Measurements from ENCODE around the gene UBE2I.
"Not testable (repeated sequence)": the region's sequence is repeated elsewhere in the genome, so short reads cannot be mapped to it uniquely, and the experiment has no call there.

UBE2I gene

GRCh38 chr16:1313721-1314369, 4.4 kb downstream of the UBE2I start:
- no peak for DNase-seq (ENCODE audit: low read depth in 2 of 2)

- no peak for DNase-seq (ENCODE audit: low read depth in 2 of 2)
Measured at GRCh38 chr16:1314399-1315068, 5.1 kb downstream of the UBE2I start.

- no peak for DNase-seq (ENCODE audit: low read depth in 2 of 2)
Measured at GRCh38 chr16:1315081-1316032, 5.9 kb downstream of the UBE2I start.

GRCh38 chr16:1316033-1316405, 6.6 kb downstream of the UBE2I start:
- no peak for DNase-seq (ENCODE audit: low read depth in 2 of 2)

- DNase-seq (ENCODE audit: low read depth in 2 of 2) = no peak
Measured at GRCh38 chr16:1317479-1318267, 8.2 kb downstream of the UBE2I start.

- no peak for DNase-seq (ENCODE audit: low read depth in 2 of 2)
Measured at GRCh38 chr16:1318268-1318545, 8.8 kb downstream of the UBE2I start.

- DNase-seq (ENCODE audit: low read depth in 2 of 2) = no peak
Measured at GRCh38 chr16:1319041-1319440, 9.6 kb downstream of the UBE2I start.

GRCh38 chr16:1320097-1320496, 10.7 kb downstream of the UBE2I start:
- no peak for DNase-seq (ENCODE audit: low read depth in 2 of 2)

GRCh38 chr16:1320658-1321240, 11.3 kb downstream of the UBE2I start:
- DNase-seq (ENCODE audit: low read depth in 2 of 2) = no peak

GRCh38 chr16:1322407-1322806, 13.0 kb downstream of the UBE2I start:
- no peak for DNase-seq (ENCODE audit: low read depth in 2 of 2)

- DNase-seq (ENCODE audit: low read depth in 2 of 2) = no peak
Measured at GRCh38 chr16:1323296-1324239, 14.1 kb downstream of the UBE2I start.

GRCh38 chr16:1324286-1324826, 14.9 kb downstream of the UBE2I start:
- DNase-seq (ENCODE audit: low read depth in 2 of 2) = no peak

- no peak for DNase-seq (ENCODE audit: low read depth in 2 of 2)
Measured at GRCh38 chr16:1325261-1325660, 15.8 kb downstream of the UBE2I start.

- no peak for DNase-seq (ENCODE audit: low read depth in 2 of 2)
Measured at GRCh38 chr16:1325673-1326371, 16.4 kb downstream of the UBE2I start.

- no peak for DNase-seq (ENCODE audit: low read depth in 2 of 2)
Measured at GRCh38 chr16:1326391-1326790, 17.0 kb downstream of the UBE2I start.

- no peak for DNase-seq (ENCODE audit: low read depth in 2 of 2)
Measured at GRCh38 chr16:1326946-1327618, 17.6 kb downstream of the UBE2I start.

- no peak for DNase-seq (ENCODE audit: low read depth in 2 of 2)
Measured at GRCh38 chr16:1327619-1327947, 18.1 kb downstream of the UBE2I start.

- not testable (repeated sequence) for DNase-seq (ENCODE audit: low read depth in 2 of 2)
Measured at GRCh38 chr16:1328136-1328535, 18.7 kb downstream of the UBE2I start.

- not testable (repeated sequence) for DNase-seq (ENCODE audit: low read depth in 2 of 2)
Measured at GRCh38 chr16:1328961-1329360, 19.5 kb downstream of the UBE2I start.

Data from fibroblast of skin of left quadriceps (primary cell).